HL-60 (cell line): Measurements from ENCODE around the gene ERBB4.

Experiments
- DNase-seq, 2 experiments: peaks; one replicate each; pipeline ENCODE4 v3.0.0-alpha.2; 2010 to 2020; ENCODE audit warnings: low read depth in 1 of 2, low spot score in 1 of 2
- H3K27ac ChIP-seq: fragments of 250-450 bp; sonication (Bioruptor Pico); replicated peaks from 2 replicates; pipeline ENCODE4 v1.5.1; 2020; ENCODE audit warnings: mild to moderate bottlenecking, moderate library complexity
- H3K27me3 ChIP-seq: fragments of 250-450 bp; sonication (Bioruptor Pico); 2 replicates; pipeline ENCODE4 v1.5.1; 2021; ENCODE audit warnings: mild to moderate bottlenecking, moderate library complexity; ENCODE audit not compliant: insufficient read depth, poor library complexity, severe bottlenecking
- H3K4me3 ChIP-seq: replicated peaks from 2 replicates; pipeline ENCODE4 v1.5.1; 2011; ENCODE audit warnings: mild to moderate bottlenecking, control low read depth, low read length; ENCODE audit not compliant: insufficient read depth
- CTCF ChIP-seq: IDR thresholded peaks from one replicate; pipeline ENCODE4 v1.5.1; 2011; ENCODE audit warnings: low read length, control low read depth, inconsistent platforms; ENCODE audit not compliant: insufficient read depth
- GABPA ChIP-seq: IDR thresholded peaks from 2 replicates; pipeline ENCODE4 v1.6.1; 2012; ENCODE audit warnings: low read depth
- POLR2AphosphoS5 ChIP-seq: IDR thresholded peaks from 2 replicates; pipeline ENCODE4 v1.6.1; 2012; ENCODE audit warnings: low read depth
- SPI1 ChIP-seq: IDR thresholded peaks from 2 replicates; pipeline ENCODE4 v1.6.1; 2012; ENCODE audit warnings: low read depth, mild to moderate bottlenecking, borderline replicate concordance
- TF ChIP-seq, protein P1 (sequence below): IDR thresholded peaks from 2 replicates; pipeline ENCODE4 v1.6.1; 2012; ENCODE audit warnings: low read depth; ENCODE audit not compliant: insufficient replicate concordance

The ERBB4 gene

DNA sequence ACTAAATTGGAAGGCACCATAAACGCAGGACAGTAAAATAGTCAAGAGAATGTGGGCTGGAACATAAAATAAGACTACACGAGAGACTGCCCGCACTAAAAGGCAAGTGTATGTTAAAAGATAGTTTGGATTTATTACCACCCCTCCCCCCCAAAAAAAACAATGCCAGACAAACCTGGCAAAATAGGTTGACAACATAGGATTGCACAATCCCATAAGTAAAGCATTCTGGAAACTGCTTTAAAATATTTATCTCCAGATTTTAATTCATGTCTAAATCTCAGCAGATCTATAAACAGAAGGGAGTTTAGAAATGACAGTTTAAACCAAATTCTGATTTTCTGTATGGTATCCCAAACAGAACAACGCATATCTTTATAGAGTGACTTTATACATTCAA lies 455.1 kb downstream of the ERBB4 start:
- no peak for DNase-seq
- no peak for TF ChIP-seq SPI1
- H3K27me3 ChIP-seq = no peaks in the 10 kb centered on the region
- no peak overlapping the region for H3K4me3 ChIP-seq
- H3K27ac ChIP-seq = no peak overlapping the region

GRCh38 chr2:212078103-212078502 lies 460.5 kb downstream of the ERBB4 start:
- TF ChIP-seq POLR2AphosphoS5 = no peak
- no peak for TF ChIP-seq GABPA
- no peak for TF ChIP-seq SPI1
- TF ChIP-seq, protein P1, sequence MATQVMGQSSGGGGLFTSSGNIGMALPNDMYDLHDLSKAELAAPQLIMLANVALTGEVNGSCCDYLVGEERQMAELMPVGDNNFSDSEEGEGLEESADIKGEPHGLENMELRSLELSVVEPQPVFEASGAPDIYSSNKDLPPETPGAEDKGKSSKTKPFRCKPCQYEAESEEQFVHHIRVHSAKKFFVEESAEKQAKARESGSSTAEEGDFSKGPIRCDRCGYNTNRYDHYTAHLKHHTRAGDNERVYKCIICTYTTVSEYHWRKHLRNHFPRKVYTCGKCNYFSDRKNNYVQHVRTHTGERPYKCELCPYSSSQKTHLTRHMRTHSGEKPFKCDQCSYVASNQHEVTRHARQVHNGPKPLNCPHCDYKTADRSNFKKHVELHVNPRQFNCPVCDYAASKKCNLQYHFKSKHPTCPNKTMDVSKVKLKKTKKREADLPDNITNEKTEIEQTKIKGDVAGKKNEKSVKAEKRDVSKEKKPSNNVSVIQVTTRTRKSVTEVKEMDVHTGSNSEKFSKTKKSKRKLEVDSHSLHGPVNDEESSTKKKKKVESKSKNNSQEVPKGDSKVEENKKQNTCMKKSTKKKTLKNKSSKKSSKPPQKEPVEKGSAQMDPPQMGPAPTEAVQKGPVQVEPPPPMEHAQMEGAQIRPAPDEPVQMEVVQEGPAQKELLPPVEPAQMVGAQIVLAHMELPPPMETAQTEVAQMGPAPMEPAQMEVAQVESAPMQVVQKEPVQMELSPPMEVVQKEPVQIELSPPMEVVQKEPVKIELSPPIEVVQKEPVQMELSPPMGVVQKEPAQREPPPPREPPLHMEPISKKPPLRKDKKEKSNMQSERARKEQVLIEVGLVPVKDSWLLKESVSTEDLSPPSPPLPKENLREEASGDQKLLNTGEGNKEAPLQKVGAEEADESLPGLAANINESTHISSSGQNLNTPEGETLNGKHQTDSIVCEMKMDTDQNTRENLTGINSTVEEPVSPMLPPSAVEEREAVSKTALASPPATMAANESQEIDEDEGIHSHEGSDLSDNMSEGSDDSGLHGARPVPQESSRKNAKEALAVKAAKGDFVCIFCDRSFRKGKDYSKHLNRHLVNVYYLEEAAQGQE = no peak
- no peak for TF ChIP-seq CTCF
- DNase-seq = no peak

GRCh38 chr2:212076456-212076855 lies 462.1 kb downstream of the ERBB4 start:
- H3K4me3 ChIP-seq = no peak overlapping the region
- no peak for DNase-seq
- no peaks in the 10 kb centered on the region for H3K27me3 ChIP-seq
- H3K27ac ChIP-seq = no peak overlapping the region
- TF ChIP-seq CTCF = no peak
- no peak for TF ChIP-seq SPI1
- no peak for TF ChIP-seq GABPA
- TF ChIP-seq, protein P1 = no peak
- no peak for TF ChIP-seq POLR2AphosphoS5

More at GRCh38 chr2:212078103-212078502, 460.5 kb downstream of the ERBB4 start:
- no peak overlapping the region for H3K4me3 ChIP-seq
- no peaks in the 10 kb centered on the region for H3K27me3 ChIP-seq
- no peak overlapping the region for H3K27ac ChIP-seq

GRCh38 chr2:212073360-212073759 lies 465.2 kb downstream of the ERBB4 start:
- DNase-seq = no peak
- H3K27ac ChIP-seq = no peak overlapping the region
- H3K27me3 ChIP-seq = no peaks in the 10 kb centered on the region
- no peak for TF ChIP-seq POLR2AphosphoS5
- no peak for TF ChIP-seq CTCF
- TF ChIP-seq GABPA = no peak
- TF ChIP-seq, protein P1 = no peak
- H3K4me3 ChIP-seq = no peak overlapping the region
